NCI-H226 (cell line): ENCODE results near the gene C11orf71.

Experiments
- DNase-seq: peaks from one replicate; pipeline ENCODE4 v3.0.0-alpha.2; 2015

C11orf71 gene

GRCh38 chr11:114398303-114398920 is 1.9 kb downstream of the C11orf71 start:
- DNase-seq, result no peak

- DNase-seq, result no peak
Observed at GRCh38 chr11:114397349-114397982, 2.8 kb downstream of the C11orf71 start.

GRCh38 chr11:114396916-114397315 is 3.4 kb downstream of the C11orf71 start:
- no peak for DNase-seq

- DNase-seq, result peak; percentile 64
Observed at GRCh38 chr11:114395736-114396135, 4.6 kb downstream of the C11orf71 start.

- DNase-seq, result no peak
Observed at GRCh38 chr11:114392735-114393667, 7.3 kb downstream of the C11orf71 start.

- DNase-seq, result no peak
Observed at GRCh38 chr11:114386545-114386944, 13.8 kb downstream of the C11orf71 start.

- no peak for DNase-seq
Observed at GRCh38 chr11:114386131-114386530, 14.2 kb downstream of the C11orf71 start.

GRCh38 chr11:114384487-114384886 is 15.8 kb downstream of the C11orf71 start:
- DNase-seq, result no peak

- no peak for DNase-seq
Observed at GRCh38 chr11:114382509-114382908, 17.8 kb downstream of the C11orf71 start.

GRCh38 chr11:114379394-114380069 is 20.8 kb downstream of the C11orf71 start:
- DNase-seq, result no peak

GRCh38 chr11:114377612-114378267 is 22.6 kb downstream of the C11orf71 start:
- no peak for DNase-seq

GRCh38 chr11:114375052-114375451 is 25.3 kb downstream of the C11orf71 start:
- DNase-seq, result no peak

GRCh38 chr11:114368918-114369680 is 31.2 kb downstream of the C11orf71 start:
- no peak for DNase-seq

- DNase-seq, result no peak
Observed at GRCh38 chr11:114367244-114367957, 32.9 kb downstream of the C11orf71 start.

- peak; percentile 80 for DNase-seq
Observed at GRCh38 chr11:114366331-114367243, 33.7 kb downstream of the C11orf71 start.

GRCh38 chr11:114362958-114363357 is 37.4 kb downstream of the C11orf71 start:
- no peak for DNase-seq

GRCh38 chr11:114362326-114362725 is 38.0 kb downstream of the C11orf71 start:
- no peak for DNase-seq

- DNase-seq, result no peak
Observed at GRCh38 chr11:114359342-114359741, 41.0 kb downstream of the C11orf71 start.

GRCh38 chr11:114358716-114359115 is 41.6 kb downstream of the C11orf71 start:
- DNase-seq, result peak; percentile 32

- DNase-seq, result peak; percentile 93
Observed at GRCh38 chr11:114354076-114354475, 46.2 kb downstream of the C11orf71 start.
